GM10266 (cell line): Measurements from ENCODE around the gene INHBE.

ENCODE experiments used
- DNase-seq: peaks from one replicate; pipeline ENCODE4 v3.0.0; 2012; ENCODE audit errors: extremely low spot score
- TF ChIP-seq, protein P1 (sequence below): IDR thresholded peaks from 2 replicates; pipeline ENCODE4 v1.5.1; 2012; ENCODE audit warnings: mild to moderate bottlenecking, low read depth; ENCODE audit not compliant: control insufficient read depth, insufficient read depth; ENCODE audit errors: missing control alignments

INHBE gene

GRCh38 chr12:57462912-57463253 lies 7.8 kb downstream of the INHBE start:
- TF ChIP-seq, protein P1, sequence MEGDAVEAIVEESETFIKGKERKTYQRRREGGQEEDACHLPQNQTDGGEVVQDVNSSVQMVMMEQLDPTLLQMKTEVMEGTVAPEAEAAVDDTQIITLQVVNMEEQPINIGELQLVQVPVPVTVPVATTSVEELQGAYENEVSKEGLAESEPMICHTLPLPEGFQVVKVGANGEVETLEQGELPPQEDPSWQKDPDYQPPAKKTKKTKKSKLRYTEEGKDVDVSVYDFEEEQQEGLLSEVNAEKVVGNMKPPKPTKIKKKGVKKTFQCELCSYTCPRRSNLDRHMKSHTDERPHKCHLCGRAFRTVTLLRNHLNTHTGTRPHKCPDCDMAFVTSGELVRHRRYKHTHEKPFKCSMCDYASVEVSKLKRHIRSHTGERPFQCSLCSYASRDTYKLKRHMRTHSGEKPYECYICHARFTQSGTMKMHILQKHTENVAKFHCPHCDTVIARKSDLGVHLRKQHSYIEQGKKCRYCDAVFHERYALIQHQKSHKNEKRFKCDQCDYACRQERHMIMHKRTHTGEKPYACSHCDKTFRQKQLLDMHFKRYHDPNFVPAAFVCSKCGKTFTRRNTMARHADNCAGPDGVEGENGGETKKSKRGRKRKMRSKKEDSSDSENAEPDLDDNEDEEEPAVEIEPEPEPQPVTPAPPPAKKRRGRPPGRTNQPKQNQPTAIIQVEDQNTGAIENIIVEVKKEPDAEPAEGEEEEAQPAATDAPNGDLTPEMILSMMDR: no peak

DNA sequence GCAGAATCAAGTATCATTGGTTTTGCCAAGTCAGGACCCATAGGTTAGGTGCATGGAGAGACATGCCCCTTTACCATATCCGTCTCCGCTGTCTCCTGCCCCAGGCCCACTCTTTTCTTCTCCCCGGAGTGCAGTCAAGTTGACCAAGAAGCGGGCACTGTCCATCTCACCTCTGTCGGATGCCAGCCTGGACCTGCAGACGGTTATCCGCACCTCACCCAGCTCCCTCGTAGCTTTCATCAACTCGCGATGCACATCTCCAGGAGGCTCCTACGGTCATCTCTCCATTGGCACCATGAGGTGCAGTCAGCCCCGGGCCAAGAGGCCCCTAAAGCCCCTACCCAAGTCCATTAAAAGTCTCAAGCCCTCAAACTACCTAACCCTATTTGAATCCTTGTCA lies 9.5 kb downstream of the INHBE start:
- TF ChIP-seq, protein P1: no peak
- no peak for DNase-seq

More at GRCh38 chr12:57462912-57463253, 7.8 kb downstream of the INHBE start:
- no peak for DNase-seq

GRCh38 chr12:57465030-57465746 lies 10.1 kb downstream of the INHBE start:
- TF ChIP-seq, protein P1: no peak
- no peak for DNase-seq

DNA sequence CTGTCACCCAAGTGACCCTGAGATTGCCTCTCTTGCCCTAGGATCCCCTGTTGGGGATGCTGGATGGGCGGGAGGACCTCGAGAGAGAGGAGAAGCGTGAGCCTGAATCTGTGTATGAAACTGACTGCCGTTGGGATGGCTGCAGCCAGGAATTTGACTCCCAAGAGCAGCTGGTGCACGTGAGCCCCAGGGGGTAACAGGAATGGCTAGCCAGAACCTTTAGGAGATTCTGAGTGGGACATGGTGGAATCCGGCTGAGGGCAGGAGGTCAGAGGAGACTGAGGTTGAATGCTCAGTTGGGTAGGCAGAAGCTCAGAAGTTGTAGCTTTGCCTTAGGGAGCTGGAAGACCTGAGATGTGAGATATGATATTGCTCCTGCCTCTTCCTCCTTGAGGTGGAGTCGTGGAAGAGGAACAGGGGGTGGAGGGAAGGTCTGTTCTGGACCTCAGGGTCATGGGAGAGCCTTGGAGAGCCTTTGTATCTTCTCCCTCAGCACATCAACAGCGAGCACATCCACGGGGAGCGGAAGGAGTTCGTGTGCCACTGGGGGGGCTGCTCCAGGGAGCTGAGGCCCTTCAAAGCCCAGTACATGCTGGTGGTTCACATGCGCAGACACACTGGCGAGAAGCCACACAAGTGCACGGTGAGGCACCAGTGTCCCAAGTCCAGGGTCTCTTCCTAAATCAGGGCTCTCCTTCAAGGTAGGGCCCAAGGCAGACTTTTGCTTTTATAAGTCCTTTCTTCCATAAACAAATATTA lies 10.8 kb downstream of the INHBE start:
- TF ChIP-seq, protein P1: no peak
- DNase-seq: no peak

GRCh38 chr12:57467212-57467874 lies 12.2 kb downstream of the INHBE start:
- DNase-seq: no peak
- TF ChIP-seq, protein P1: no peak

- TF ChIP-seq, protein P1: no peak
Observed at GRCh38 chr12:57467915-57468314, 12.8 kb downstream of the INHBE start.

More at GRCh38 chr12:57467915-57468314, 12.8 kb downstream of the INHBE start:
- DNase-seq: no peak
